ENCODE measurements around the gene TOMM40. TPM values are rescaled to one million over a fixed set of nuclear protein-coding genes. Genes with fewer than 3 reads are reported as not detected.
A peak's percentile ranks its signal among the peaks of the same experiment; 100 is the strongest.

TOMM40 gene
- total RNA-seq, 1 experiment from 2014 or later, result 162 TPM

DNA sequence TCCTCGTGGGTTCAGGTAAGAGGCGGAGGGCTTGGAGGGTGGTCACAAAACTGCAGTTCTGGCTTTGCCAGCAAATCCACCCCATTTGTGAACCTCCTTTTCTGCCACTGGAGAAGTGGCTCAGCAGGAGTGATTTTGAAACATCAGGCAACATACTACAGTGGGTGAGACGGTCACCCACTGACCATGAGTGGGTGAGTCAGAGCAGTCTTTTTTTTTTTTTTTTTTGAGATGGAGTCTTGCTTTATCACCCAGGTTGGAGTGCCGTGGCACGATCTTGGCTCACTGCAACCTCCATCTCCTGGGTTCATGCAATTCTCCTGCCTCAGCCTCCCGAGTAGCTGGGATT lies 3.0 kb downstream of the TOMM40 start:
- Mint-ChIP-seq H3K4me3 (ENCODE audit: low read depth, unreplicated experiment) (no peak overlapping the region), H3K36me3 (ENCODE audit: insufficient read depth, unreplicated experiment) (peaks cover 95% of the 10 kb centered on the region), H3K27me3 (ENCODE audit: unreplicated experiment) (no peaks in the 10 kb centered on the region), H3K4me1 (ENCODE audit: low read depth, unreplicated experiment) (peaks cover 28% of the 10 kb centered on the region), H3K27ac (ENCODE audit: unreplicated experiment) (no peak overlapping the region), H3K9me3 (ENCODE audit: low read depth, unreplicated experiment) (no peaks in the 10 kb centered on the region)
- no peak for DNase-seq
- intact Hi-C loops (cut with micrococcal nuclease; ENCODE audit: unreplicated experiment), result no loop called here
- no peak for TF ChIP-seq CTCF (IDR thresholded peaks at IDR 0.05; ENCODE audit: unreplicated experiment)
- CTCF ChIA-PET, result no interaction called here
- BruUV-seq (replicated peaks), result TSS peak; percentile 2

DNA sequence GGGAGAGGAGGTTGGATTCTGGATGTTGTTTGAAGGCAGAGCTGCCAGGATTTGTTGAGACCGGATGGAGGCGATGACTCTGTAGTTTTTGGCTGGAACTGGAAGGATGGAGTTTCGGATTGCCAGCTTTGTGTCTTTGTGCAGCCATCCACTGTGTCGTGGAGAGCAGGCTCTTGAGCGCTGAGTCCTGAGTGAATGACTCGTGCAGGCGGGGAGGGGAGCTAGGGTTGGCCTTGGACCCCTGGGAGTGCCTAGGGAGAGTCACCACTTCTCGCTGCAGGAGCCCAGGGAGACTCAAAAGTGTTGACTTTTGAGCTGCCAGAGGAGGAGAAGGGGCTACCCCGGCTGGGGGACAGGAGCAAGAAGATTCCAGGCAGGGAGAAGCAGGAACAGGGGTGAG lies 3.9 kb downstream of the TOMM40 start:
- peaks cover 99% of the 10 kb centered on the region for H3K36me3 Mint-ChIP-seq (ENCODE audit: insufficient read depth, unreplicated experiment)
- intact Hi-C loops (cut with micrococcal nuclease; ENCODE audit: unreplicated experiment), result no loop called here

DNA sequence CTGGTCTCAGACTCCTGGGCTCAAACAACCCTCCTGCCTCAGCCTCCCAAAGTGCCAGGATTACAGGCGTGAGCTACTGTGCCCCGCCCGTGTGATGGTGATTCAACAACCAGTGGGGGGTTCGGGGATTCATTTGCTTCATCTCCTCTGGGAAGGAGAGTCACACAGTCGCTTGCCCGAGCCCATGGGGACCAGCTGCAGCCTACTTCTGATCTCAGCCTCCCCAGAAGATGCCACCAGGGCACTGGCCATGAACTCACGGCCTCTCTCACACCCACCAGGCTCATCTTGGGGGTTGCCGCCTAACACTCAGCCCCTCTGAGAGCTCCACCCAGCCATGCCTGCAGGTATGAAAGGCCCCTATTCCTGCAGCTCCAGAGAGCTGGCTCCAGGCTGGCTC lies 6.8 kb downstream of the TOMM40 start:
- CTCF ChIA-PET, result no interaction called here
- Mint-ChIP-seq H3K4me1 (ENCODE audit: low read depth, unreplicated experiment) (peaks cover 5% of the 10 kb centered on the region), H3K9me3 (ENCODE audit: low read depth, unreplicated experiment) (no peaks in the 10 kb centered on the region), H3K4me3 (ENCODE audit: low read depth, unreplicated experiment) (no peak overlapping the region), H3K27me3 (ENCODE audit: unreplicated experiment) (no peaks in the 10 kb centered on the region), H3K27ac (ENCODE audit: unreplicated experiment) (no peak overlapping the region), H3K36me3 (ENCODE audit: insufficient read depth, unreplicated experiment) (peaks cover 98% of the 10 kb centered on the region)
- no peak for DNase-seq
- intact Hi-C loops (cut with micrococcal nuclease; ENCODE audit: unreplicated experiment), result no loop called here
- no TSS peak for BruUV-seq (replicated peaks)
- no peak for TF ChIP-seq CTCF (IDR thresholded peaks at IDR 0.05; ENCODE audit: unreplicated experiment)

More for the DNA sequence above, 3.9 kb downstream of the TOMM40 start:
- H3K9me3 Mint-ChIP-seq (ENCODE audit: low read depth, unreplicated experiment), result no peaks in the 10 kb centered on the region
- CTCF ChIA-PET, result interaction anchor here (1.0 kb wide), 1 partner anchor 51 kb away, joined by 3 read pairs; no protein-coding TSS in a partner anchor
- DNase-seq, result no peak
- no TSS peak for BruUV-seq (replicated peaks)
- H3K4me1 Mint-ChIP-seq (ENCODE audit: low read depth, unreplicated experiment), result peaks cover 26% of the 10 kb centered on the region
- no peaks in the 10 kb centered on the region for H3K27me3 Mint-ChIP-seq (ENCODE audit: unreplicated experiment)
- no peak overlapping the region for H3K27ac Mint-ChIP-seq (ENCODE audit: unreplicated experiment)
- no peak overlapping the region for H3K4me3 Mint-ChIP-seq (ENCODE audit: low read depth, unreplicated experiment)
- no peak for TF ChIP-seq CTCF (IDR thresholded peaks at IDR 0.05; ENCODE audit: unreplicated experiment)

GRCh38 chr19:44900328-44901244 lies 9.5 kb downstream of the TOMM40 start:
- no TSS peak for BruUV-seq (replicated peaks)
- CTCF ChIA-PET, result interaction anchor here (0.6 kb wide), 1 partner anchor 438 kb away, joined by 5 read pairs; no protein-coding TSS in a partner anchor
- no peak for DNase-seq
- peaks cover 18% of the 10 kb centered on the region for H3K27me3 Mint-ChIP-seq (ENCODE audit: unreplicated experiment)
- no peak overlapping the region for H3K4me3 Mint-ChIP-seq (ENCODE audit: low read depth, unreplicated experiment)
- no peaks in the 10 kb centered on the region for H3K9me3 Mint-ChIP-seq (ENCODE audit: low read depth, unreplicated experiment)
- intact Hi-C loops (cut with micrococcal nuclease; ENCODE audit: unreplicated experiment), result no loop called here
- no peak overlapping the region for H3K27ac Mint-ChIP-seq (ENCODE audit: unreplicated experiment)
- no peak for TF ChIP-seq CTCF (IDR thresholded peaks at IDR 0.05; ENCODE audit: unreplicated experiment)
- H3K4me1 Mint-ChIP-seq (ENCODE audit: low read depth, unreplicated experiment), result no peaks in the 10 kb centered on the region
- H3K36me3 Mint-ChIP-seq (ENCODE audit: insufficient read depth, unreplicated experiment), result peaks cover 98% of the 10 kb centered on the region

Data from Calu3 (cell line).